Mesenchymal stem cell (in vitro differentiated cells and primary cell): ENCODE data around the gene TMEM106B.
A peak's percentile ranks its signal among the peaks of the same experiment; 100 is the strongest.

ENCODE experiments used
- DNase-seq: peaks from one replicate; pipeline ENCODE4 v3.0.0-alpha.2; 2013
- H2AFZ ChIP-seq: one replicate; pipeline ENCODE4 v1.6.1; 2013; ENCODE audit warnings: low read depth, mild to moderate bottlenecking, control low read depth, inconsistent platforms, low read length, moderate library complexity
- H2AK5ac ChIP-seq: 2 replicates; pipeline ENCODE4 v1.6.1; 2013; ENCODE audit warnings: low read length, moderate library complexity, mild to moderate bottlenecking, inconsistent platforms; ENCODE audit not compliant: severe bottlenecking
- H2BK120ac ChIP-seq: one replicate; pipeline ENCODE4 v1.6.1; 2013; ENCODE audit warnings: low read depth, mild to moderate bottlenecking, inconsistent platforms, low read length, moderate library complexity
- H2BK12ac ChIP-seq, 2 experiments: one replicate each; pipeline ENCODE4 v1.6.1; 2013; ENCODE audit warnings: inconsistent platforms in 2 of 2, low read length in 2 of 2, mild to moderate bottlenecking in 2 of 2, moderate library complexity in 2 of 2, control low read depth in 1 of 2
- H2BK15ac ChIP-seq: one replicate; pipeline ENCODE4 v1.6.1; 2013; ENCODE audit warnings: mild to moderate bottlenecking, low read depth, inconsistent platforms; ENCODE audit not compliant: poor library complexity, severe bottlenecking
- H2BK5ac ChIP-seq: 2 replicates; pipeline ENCODE4 v1.6.1; 2013; ENCODE audit warnings: low read depth, mild to moderate bottlenecking, low read length, control low read depth, inconsistent platforms; ENCODE audit not compliant: poor library complexity, severe bottlenecking
- H3K14ac ChIP-seq, 2 experiments: one replicate each; pipeline ENCODE4 v1.6.1; 2013; ENCODE audit warnings: inconsistent platforms in 2 of 2, low read length in 2 of 2, control low read depth in 1 of 2, mild to moderate bottlenecking in 1 of 2, moderate library complexity in 1 of 2
- H3K18ac ChIP-seq, 2 experiments: one replicate each; pipeline ENCODE4 v1.6.1; 2013; ENCODE audit warnings: inconsistent platforms in 2 of 2, low read length in 2 of 2, control low read depth in 1 of 2, low read depth in 1 of 2, mild to moderate bottlenecking in 1 of 2
- H3K23ac ChIP-seq, 2 experiments: one replicate each; pipeline ENCODE4 v1.6.1; 2013; ENCODE audit warnings: inconsistent platforms in 2 of 2, low read length in 2 of 2, mild to moderate bottlenecking in 2 of 2, moderate library complexity in 2 of 2, control low read depth in 1 of 2
- H3K27ac ChIP-seq: 2 replicates; pipeline ENCODE4 v1.5.1; 2013; ENCODE audit warnings: mild to moderate bottlenecking, moderate library complexity, low read length, control low read depth, inconsistent platforms; ENCODE audit not compliant: poor library complexity, severe bottlenecking
- H3K27me3 ChIP-seq, 2 experiments: 2 replicates each; pipeline versions ENCODE4 v1.6.1 to v1.7.0; 2013; ENCODE audit warnings: low read length in 2 of 2, mild to moderate bottlenecking in 2 of 2, moderate library complexity in 2 of 2, control low read depth in 1 of 2, inconsistent platforms in 1 of 2; ENCODE audit not compliant: control insufficient read depth in 1 of 2, insufficient read depth in 1 of 2
- H3K36me3 ChIP-seq, 2 experiments: 2 replicates each; pipeline versions ENCODE4 v1.6.1 to v1.7.0; 2013; ENCODE audit warnings: low read length in 2 of 2, control low read depth in 1 of 2, inconsistent platforms in 1 of 2, low read depth in 1 of 2, mild to moderate bottlenecking in 1 of 2; ENCODE audit not compliant: insufficient read depth in 2 of 2, control insufficient read depth in 1 of 2
- H3K4ac ChIP-seq, 2 experiments: one replicate each; pipeline ENCODE4 v1.6.1; 2013; ENCODE audit warnings: inconsistent platforms in 2 of 2, low read length in 2 of 2, mild to moderate bottlenecking in 2 of 2, moderate library complexity in 2 of 2, control low read depth in 1 of 2, low read depth in 1 of 2
- H3K4me1 ChIP-seq: 2 replicates; pipeline ENCODE4 v1.6.1; 2013; ENCODE audit warnings: low read depth, low read length, control low read depth; ENCODE audit not compliant: control insufficient read depth, insufficient read depth
- H3K4me2 ChIP-seq: 2 replicates; pipeline ENCODE4 v1.6.1; 2013; ENCODE audit warnings: low read length, mild to moderate bottlenecking, inconsistent platforms; ENCODE audit not compliant: poor library complexity, severe bottlenecking
- H3K4me3 ChIP-seq, 2 experiments: 2 replicates each; pipeline versions ENCODE4 v1.5.1 to v1.7.0; 2013; ENCODE audit warnings: low read length in 2 of 2, mild to moderate bottlenecking in 2 of 2, control low read depth in 1 of 2, low read depth in 1 of 2; ENCODE audit not compliant: insufficient read depth in 1 of 2
- H3K79me1 ChIP-seq: replicated peaks from 2 replicates; pipeline ENCODE4 v1.6.1; 2013; ENCODE audit warnings: mild to moderate bottlenecking, control low read depth, low read length, inconsistent platforms; ENCODE audit not compliant: poor library complexity, severe bottlenecking
- H3K9ac ChIP-seq: 2 replicates; pipeline ENCODE4 v1.7.0; 2013; ENCODE audit warnings: mild to moderate bottlenecking, low read length, moderate library complexity
- H3K9me3 ChIP-seq: 2 replicates; pipeline ENCODE4 v1.7.0; 2013; ENCODE audit warnings: mild to moderate bottlenecking, low read length; ENCODE audit not compliant: control insufficient read depth
- H4K8ac ChIP-seq: one replicate; pipeline ENCODE4 v1.6.1; 2013; ENCODE audit warnings: inconsistent platforms, mild to moderate bottlenecking, low read length, moderate library complexity
- H4K91ac ChIP-seq: one replicate; pipeline ENCODE4 v1.6.1; 2013; ENCODE audit warnings: mild to moderate bottlenecking, low read length, inconsistent platforms
- WGBS: methylation state at CpG from one replicate; pipeline ENCODE4 v1.1.7; 2013; ENCODE audit warnings: mixed read lengths; 5-methylcytosine and 5-hydroxymethylcytosine counted together

Gene TMEM106B

GRCh38 chr7:12267542-12267941 is 56.4 kb downstream of the TMEM106B start:
- Histone ChIP-seq H3K36me3 (no peaks in the 10 kb centered on the region), H2AK5ac (no peak overlapping the region), H3K79me1 (no peaks in the 10 kb centered on the region), H2BK15ac (no peak overlapping the region), H3K23ac (no peak overlapping the region), H3K14ac (no peak overlapping the region), H3K9me3 (no peaks in the 10 kb centered on the region), H3K4me1 (no peaks in the 10 kb centered on the region), H3K18ac (no peak overlapping the region), H2AFZ (no peak overlapping the region), H2BK12ac (no peak overlapping the region), H3K4me3 (no peak overlapping the region), H3K4me2 (no peak overlapping the region), H3K9ac (no peak overlapping the region), H3K27me3 (no peaks in the 10 kb centered on the region), H4K8ac (no peak overlapping the region), H3K4ac (no peak overlapping the region), H3K27ac (no peak overlapping the region), H2BK120ac (no peak overlapping the region), H2BK5ac (no peak overlapping the region), H4K91ac (no peak overlapping the region)
- no peak for DNase-seq
- WGBS, result no CpG with 5 or more reads among the region's 1 CpG

GRCh38 chr7:12269100-12269895 is 58.2 kb downstream of the TMEM106B start:
- Histone ChIP-seq H4K8ac (no peak overlapping the region), H3K23ac (no peak overlapping the region), H2BK15ac (no peak overlapping the region), H3K18ac (no peak overlapping the region), H3K4me3 (no peak overlapping the region), H3K27me3 (no peaks in the 10 kb centered on the region), H3K4ac (no peak overlapping the region), H2AK5ac (no peak overlapping the region), H2AFZ (no peak overlapping the region), H3K4me1 (no peaks in the 10 kb centered on the region), H3K9ac (no peak overlapping the region), H3K9me3 (no peaks in the 10 kb centered on the region), H3K79me1 (no peaks in the 10 kb centered on the region), H2BK5ac (no peak overlapping the region), H3K4me2 (no peak overlapping the region), H2BK120ac (no peak overlapping the region), H3K14ac (no peak overlapping the region), H3K36me3 (no peaks in the 10 kb centered on the region), H4K91ac (no peak overlapping the region), H2BK12ac (no peak overlapping the region), H3K27ac (no peak overlapping the region)
- WGBS, result 89% methylated on average over 9 of the region's 9 CpGs
- no peak for DNase-seq

GRCh38 chr7:12281038-12281437 is 69.9 kb downstream of the TMEM106B start:
- no peaks in the 10 kb centered on the region for H3K4me1 ChIP-seq
- no peak overlapping the region for H4K8ac ChIP-seq
- no peaks in the 10 kb centered on the region for H3K36me3 ChIP-seq
- H3K14ac ChIP-seq, result no peak overlapping the region
- no peak overlapping the region for H2BK15ac ChIP-seq
- H3K9me3 ChIP-seq, result peaks cover 16% of the 10 kb centered on the region
- H3K27me3 ChIP-seq, result no peaks in the 10 kb centered on the region
- H3K4me2 ChIP-seq, result no peak overlapping the region
- H2BK5ac ChIP-seq, result no peak overlapping the region
- H2BK12ac ChIP-seq, result no peak overlapping the region
- H3K4ac ChIP-seq, result no peak overlapping the region
- H3K18ac ChIP-seq, result no peak overlapping the region
- no peak overlapping the region for H2AFZ ChIP-seq
- peak; percentile 75 for DNase-seq
- no peak overlapping the region for H2AK5ac ChIP-seq
- H3K23ac ChIP-seq, result no peak overlapping the region
- no peak overlapping the region for H4K91ac ChIP-seq
- no CpG with 5 or more reads among the region's 1 CpG for WGBS
- peak overlapping the region; percentile 14 for H3K9ac ChIP-seq
- no peak overlapping the region for H3K4me3 ChIP-seq
- no peaks in the 10 kb centered on the region for H3K79me1 ChIP-seq
- H3K27ac ChIP-seq, result no peak overlapping the region
- H2BK120ac ChIP-seq, result no peak overlapping the region

- no peak overlapping the region for H4K8ac ChIP-seq
- no peak overlapping the region for H4K91ac ChIP-seq
- H2BK15ac ChIP-seq, result no peak overlapping the region
- H3K36me3 ChIP-seq, result no peaks in the 10 kb centered on the region
- no peak overlapping the region for H3K27ac ChIP-seq
- no peak overlapping the region for H2BK120ac ChIP-seq
- peaks cover 7% of the 10 kb centered on the region for H3K9me3 ChIP-seq
- H3K23ac ChIP-seq, result no peak overlapping the region
- no peak overlapping the region for H2AK5ac ChIP-seq
- H3K27me3 ChIP-seq, result no peaks in the 10 kb centered on the region
- no peak overlapping the region for H3K18ac ChIP-seq
- DNase-seq, result no peak
- H2BK5ac ChIP-seq, result no peak overlapping the region
- H2BK12ac ChIP-seq, result no peak overlapping the region
- no peak overlapping the region for H3K4me2 ChIP-seq
- no peaks in the 10 kb centered on the region for H3K4me1 ChIP-seq
- H3K4ac ChIP-seq, result no peak overlapping the region
- WGBS, result 89% methylated on average over 1 of the region's 1 CpG
- no peaks in the 10 kb centered on the region for H3K79me1 ChIP-seq
- no peak overlapping the region for H3K14ac ChIP-seq
- no peak overlapping the region for H3K4me3 ChIP-seq
- no peak overlapping the region for H2AFZ ChIP-seq
- H3K9ac ChIP-seq, result no peak overlapping the region
Measured at GRCh38 chr7:12287901-12288300, 76.8 kb downstream of the TMEM106B start.
